K562 (cell line): ENCODE measurements around the gene NDUFA13. TPM values are rescaled to one million over a fixed set of nuclear protein-coding genes. Genes with fewer than 3 reads are reported as not detected.
A peak's percentile ranks its signal among the peaks of the same experiment; 100 is the strongest.

ENCODE experiments used
- ATAC-seq: fragments of 200-7000 bp; cut with Tn5 transposase; 3 replicates; pipeline ENCODE4 v1.9.1; 2020; ENCODE audit warnings: moderate library complexity
- BruUV-seq: library from RNA; stranded (reverse); fragments of 400-500 nt; replicated peaks from 2 replicates; lab custom pipeline; 2021; lab: Mats Ljungman, UMichigan
- CTCF ChIA-PET: fragments of 300-600 bp; formaldehyde crosslinking; extraction: SDS; loops from one replicate; lab custom pipeline; 2021; ENCODE audit warnings: low intra/inter-chr PET ratio; lab: Yijun Ruan, JAX
- POLR2A ChIA-PET: fragments of 300-600, 350-650 bp; sonication (Branson Sonifier 250); formaldehyde crosslinking; extraction: SDS; loops from one replicate; lab custom pipeline; 2021; ENCODE audit warnings: antibody characterized with exemption, inconsistent platforms; lab: Yijun Ruan, JAX
- DNase-seq, 4 experiments: peaks; one replicate each; pipeline versions ENCODE4 v3.0.0 to v3.0.0-alpha.2; 2011 to 2018; ENCODE audit warnings: low spot score in 3 of 4, mixed read lengths in 3 of 4; ENCODE audit errors: extremely low read depth in 1 of 4
- FAIRE-seq: peaks from 2 replicates; lab custom pipeline; 2011; peaks lifted over from hg19 to GRCh38; lab: Jason Lieb, UNC
- H2AFZ ChIP-seq: 2 replicates; pipeline ENCODE4 v1.6.0; 2011; ENCODE audit warnings: low read depth, low read length, control low read depth, inconsistent platforms
- H3K27ac ChIP-seq: fragments of 200-600 bp; 3 replicates; pipeline ENCODE4 v1.8.0; 2011; ENCODE audit warnings: low read depth, mild to moderate bottlenecking, control low read depth, inconsistent platforms, low read length, moderate library complexity, mixed read lengths; ENCODE audit errors: extremely low read depth
- H3K27me3 ChIP-seq, 2 experiments: fragments of 300-600 bp in 1 of 2; 2 replicates in 1 of 2; 3 replicates in 1 of 2; pipeline versions ENCODE4 v1.6.0 to v1.8.0; 2011; ENCODE audit warnings: inconsistent platforms in 2 of 2, low read length in 2 of 2, mild to moderate bottlenecking in 1 of 2, mixed read lengths in 1 of 2, moderate library complexity in 1 of 2; ENCODE audit not compliant: control insufficient read depth in 2 of 2, insufficient read depth in 2 of 2
- H3K36me3 ChIP-seq: fragments of 300-600 bp; 3 replicates; pipeline ENCODE4 v1.8.0; 2011; ENCODE audit warnings: mild to moderate bottlenecking, low read length, inconsistent platforms; ENCODE audit not compliant: control insufficient read depth, insufficient read depth
- H3K4me1 ChIP-seq, 2 experiments: fragments of 200-600 bp in 1 of 2; replicated peaks in 1 of 2; 2 replicates in 1 of 2; 3 replicates in 1 of 2; pipeline versions ENCODE4 v1.5.1 to v1.8.0; 2011; ENCODE audit warnings: inconsistent platforms in 2 of 2, low read length in 2 of 2, mild to moderate bottlenecking in 1 of 2, mixed read lengths in 1 of 2, moderate library complexity in 1 of 2; ENCODE audit not compliant: control insufficient read depth in 2 of 2, insufficient read depth in 2 of 2
- H3K4me2 ChIP-seq: 2 replicates; pipeline ENCODE4 v1.6.1; 2011; ENCODE audit warnings: low read length, control low read depth, inconsistent platforms, mixed read lengths; ENCODE audit not compliant: insufficient read depth
- H3K4me3 ChIP-seq: fragments of 200-600 bp; sonication (generic), shearing (Covaris generic); 2 replicates; pipeline ENCODE4 v1.5.1; 2016; ENCODE audit warnings: control low read depth, inconsistent platforms
- H3K79me2 ChIP-seq: fragments of 200-600 bp; 3 replicates; pipeline ENCODE4 v1.8.0; 2011; ENCODE audit warnings: low read length, inconsistent platforms; ENCODE audit not compliant: control insufficient read depth, insufficient read depth
- H3K9ac ChIP-seq, 2 experiments: 2 replicates each; pipeline versions ENCODE4 v1.6.0 to v1.6.1; 2011; ENCODE audit warnings: low read depth in 2 of 2, low read length in 2 of 2, control low read depth in 1 of 2, inconsistent platforms in 1 of 2, mild to moderate bottlenecking in 1 of 2, mixed read lengths in 1 of 2; ENCODE audit not compliant: insufficient read depth in 1 of 2
- H3K9me1 ChIP-seq: one replicate; pipeline ENCODE4 v1.6.0; 2011; ENCODE audit warnings: inconsistent platforms, mild to moderate bottlenecking, low read length, moderate library complexity; ENCODE audit not compliant: control insufficient read depth, insufficient read depth
- H3K9me3 ChIP-seq: replicated peaks from 2 replicates; pipeline ENCODE4 v1.5.1; 2011; ENCODE audit warnings: low read depth, low read length, inconsistent platforms; ENCODE audit not compliant: control insufficient read depth, insufficient read depth
- H4K20me1 ChIP-seq: replicated peaks from 2 replicates; pipeline ENCODE4 v1.6.1; 2011; ENCODE audit warnings: low read length, inconsistent platforms, mixed read lengths; ENCODE audit not compliant: control insufficient read depth, insufficient read depth
- ARNT ChIP-seq, 2 experiments: fragments of 450-650 bp; IDR thresholded peaks; 2 replicates each; pipeline ENCODE4 v1.6.1; 2016; ENCODE audit warnings: mild to moderate bottlenecking in 1 of 2
- CBFB ChIP-seq: sonication (generic); formaldehyde crosslinking; IDR thresholded peaks from 2 replicates; pipeline ENCODE4 v1.4.0; 2020; ENCODE audit warnings: mild to moderate bottlenecking, missing genetic modification reagents
- E2F4 ChIP-seq: sonication (generic); formaldehyde crosslinking; IDR thresholded peaks from 2 replicates; pipeline ENCODE4 v1.8.0; 2022; ENCODE audit warnings: mild to moderate bottlenecking, low read depth, missing genetic modification reagents
- ELF1 ChIP-seq: fragments of 200-800 bp; sonication (Bioruptor generic); IDR thresholded peaks from 2 replicates; pipeline ENCODE4 v1.6.1; 2016; ENCODE audit warnings: missing genetic modification characterization, missing compliant biosample characterization
- GMEB1 ChIP-seq: fragments of 250-450 bp; sonication (Bioruptor Pico); IDR thresholded peaks from 2 replicates; pipeline ENCODE4 v1.4.0; 2020; ENCODE audit warnings: mild to moderate bottlenecking
- GTF3C2 ChIP-seq: IDR thresholded peaks from 3 replicates; pipeline ENCODE4 v1.6.1; 2011; ENCODE audit warnings: borderline replicate concordance, mild to moderate bottlenecking, moderate library complexity; ENCODE audit not compliant: insufficient read length; ENCODE audit errors: extremely low read depth
- HCFC1 ChIP-seq: IDR thresholded peaks from 2 replicates; pipeline ENCODE4 v1.6.1; 2012; ENCODE audit warnings: low read depth, low read length, improper control_type of control experiment
- NONO ChIP-seq, 2 experiments: fragments of 200-400 bp in 1 of 2; fragments of 450-650 bp in 1 of 2; formaldehyde crosslinking in 1 of 2; IDR thresholded peaks; 2 replicates each; pipeline ENCODE4 v1.6.1; 2017; ENCODE audit warnings: low read depth in 2 of 2, mild to moderate bottlenecking in 2 of 2, moderate library complexity in 2 of 2, low read length in 1 of 2
- POLR2G ChIP-seq: fragments of 200-400 bp; formaldehyde crosslinking; IDR thresholded peaks from 2 replicates; pipeline ENCODE4 v1.6.1; 2017; ENCODE audit warnings: low read depth, mild to moderate bottlenecking, antibody characterized with exemption, low read length, moderate library complexity
- RBM22 ChIP-seq: fragments of 200-400 bp; formaldehyde crosslinking; IDR thresholded peaks from 2 replicates; pipeline ENCODE4 v1.6.1; 2018; ENCODE audit warnings: low read length, low read depth; ENCODE audit not compliant: poor library complexity, severe bottlenecking
- TFAM ChIP-seq: fragments of 250-450 bp; sonication (Bioruptor Pico); conservative IDR thresholded peaks from 2 replicates; pipeline ENCODE4 v1.5.0; 2021; ENCODE audit warnings: mild to moderate bottlenecking, moderate library complexity
- WGBS: fragments of 100-300 bp; shearing (Covaris generic); methylation state at CpG from one replicate; pipeline ENCODE4 v1.1.6; 2016; ENCODE audit warnings: low coverage, mixed read lengths; ENCODE audit not compliant: insufficient coverage; ENCODE audit errors: missing lambda C conversion rate; 5-methylcytosine and 5-hydroxymethylcytosine counted together
- in situ Hi-C: fragments of 300-500 bp; cut with MboI; formaldehyde crosslinking; loops from 4 replicates; pipeline ENCODE4 v1.15.0; 2018; ENCODE audit warnings: inconsistent platforms, mixed read lengths
- intact Hi-C: fragments of 100-400 bp; cut with micrococcal nuclease; formaldehyde crosslinking; loops from 2 replicates; pipeline ENCODE4 v1.14.2; 2022
- polyA plus RNA-seq, 8 experiments: library from polyadenylated mRNA; depleted of rRNA in 4 of 8; stranded (reverse) in 5 of 8; unstranded in 3 of 8; fragments of >200 nt; fragmentation: Nextera tagmentation in 2 of 8; fragmentation: Illumina TruSeq in 1 of 8; extraction: Ambion mirVana in 2 of 8; extraction: Trizol in 1 of 8; gene quantifications; 2 replicates each; pipeline versions ENCODE4 v1.2.1 to v1.2.3, GENCODE V29; 2011 to 2014; ENCODE audit warnings: inconsistent platforms in 1 of 8, missing spikeins in 1 of 8
- total RNA-seq, 7 experiments: library from RNA; depleted of rRNA in 6 of 7; stranded (reverse); fragments of >200 nt in 6 of 7; fragmentation: Illumina TruSeq in 2 of 7; extraction: Trizol in 2 of 7; gene quantifications; 2 replicates each; pipeline versions ENCODE4 v1.2.1 to v1.2.3, GENCODE V29; 2011 to 2021; ENCODE audit warnings: low replicate concordance in 1 of 7

NDUFA13 gene
- total and polyA plus RNA-seq, 9 of the 15 experiments (the other 6 are each of a cell fraction or from before 2014, with no cell fraction given) = 146 to 596 (median 429) TPM

GRCh38 chr19:19529783-19530422 lies 13.9 kb downstream of the NDUFA13 start:
- FAIRE-seq (no peak), ATAC-seq (no peak), DNase-seq (no peak)
- no TSS peak for BruUV-seq
- CTCF ChIA-PET = no interaction called here
- H3K4me1 ChIP-seq = peaks cover 5 to 39% of the 10 kb centered on the region in 2 experiments
- no peaks in the 10 kb centered on the region for H3K27me3 ChIP-seq
- no peak overlapping the region; a peak in 1 of 4 replicates for H3K9ac ChIP-seq
- no peaks in the 10 kb centered on the region for H3K9me3 ChIP-seq
- peaks cover 46% of the 10 kb centered on the region for H3K36me3 ChIP-seq
- H4K20me1 ChIP-seq = 0 out of 2 replicates have a peak, but pooled peaks cover 10% of the 10 kb centered on the region
- POLR2A ChIA-PET = interaction anchor here (0.5 to 1.4 kb wide), 5 partner anchors 11 to 354 kb away, joined by 3 to 5 read pairs (median 3); partner anchors contain the start of gene ZNF101
- peaks cover 8% of the 10 kb centered on the region for H3K9me1 ChIP-seq
- H3K79me2 ChIP-seq = peaks cover 10% of the 10 kb centered on the region
- in situ Hi-C loops = loop anchor here (25.0 kb wide), 1 partner anchor 107 kb away; the partner anchor contains the start of genes GMIP and LPAR2
- H3K4me3 ChIP-seq = no peak overlapping the region
- WGBS = 64% methylated on average over 10 of the region's 11 CpGs
- H3K27ac ChIP-seq = no peak overlapping the region
- no peak overlapping the region for H3K4me2 ChIP-seq
- no peak overlapping the region for H2AFZ ChIP-seq
- intact Hi-C loops = no loop called here
- TF ChIP-seq ARNT (IDR thresholded peaks at IDR 0.05) = no peak
- no peak for TF ChIP-seq NONO (IDR thresholded peaks at IDR 0.05; ENCODE audit: low read depth in 2 of 2, low read length in 1 of 2)
- TF ChIP-seq GTF3C2 = no peak
- TF ChIP-seq CBFB (CRISPR knock-in tag) = no peak
- TF ChIP-seq GMEB1 = no peak
- no peak for TF ChIP-seq TFAM (CRISPR knock-in tag)
- no peak for TF ChIP-seq HCFC1
- TF ChIP-seq POLR2G = peak; percentile 65
- TF ChIP-seq ELF1 (tag) = no peak
- TF ChIP-seq RBM22 = peak; percentile 60
- no peak for TF ChIP-seq E2F4 (CRISPR knock-in tag)
